ENCODE data around the gene AMBRA1.
A peak's percentile ranks its signal among the peaks of the same experiment; 100 is the strongest.

AMBRA1 gene

GRCh38 chr11:46565232-46565840 is 28.5 kb downstream of the AMBRA1 start:
- DNase-seq (ENCODE audit: low read depth): no peak

- DNase-seq (ENCODE audit: low read depth): no peak
Observed at GRCh38 chr11:46564459-46564858, 29.4 kb downstream of the AMBRA1 start.

GRCh38 chr11:46562527-46562926 is 31.3 kb downstream of the AMBRA1 start:
- DNase-seq (ENCODE audit: low read depth): no peak

GRCh38 chr11:46560300-46560991 is 33.4 kb downstream of the AMBRA1 start:
- DNase-seq (ENCODE audit: low read depth): no peak

GRCh38 chr11:46559815-46560214 is 34.0 kb downstream of the AMBRA1 start:
- no peak for DNase-seq (ENCODE audit: low read depth)

GRCh38 chr11:46557684-46558151 is 36.1 kb downstream of the AMBRA1 start:
- no peak for DNase-seq (ENCODE audit: low read depth)

GRCh38 chr11:46555267-46556054 is 38.4 kb downstream of the AMBRA1 start:
- DNase-seq (ENCODE audit: low read depth): no peak

GRCh38 chr11:46554213-46555147 is 39.3 kb downstream of the AMBRA1 start:
- DNase-seq (ENCODE audit: low read depth): no peak

- DNase-seq (ENCODE audit: low read depth): no peak
Observed at GRCh38 chr11:46553814-46554212, 40.0 kb downstream of the AMBRA1 start.

GRCh38 chr11:46551261-46551660 is 42.6 kb downstream of the AMBRA1 start:
- DNase-seq (ENCODE audit: low read depth): no peak

- DNase-seq (ENCODE audit: low read depth): no peak
Observed at GRCh38 chr11:46547579-46547978, 46.2 kb downstream of the AMBRA1 start.

- DNase-seq (ENCODE audit: low read depth): no peak
Observed at GRCh38 chr11:46543564-46543963, 50.3 kb downstream of the AMBRA1 start.

GRCh38 chr11:46541593-46542371 is 52.0 kb downstream of the AMBRA1 start:
- DNase-seq (ENCODE audit: low read depth): no peak

GRCh38 chr11:46540807-46541206 is 53.0 kb downstream of the AMBRA1 start:
- DNase-seq (ENCODE audit: low read depth): no peak

- DNase-seq (ENCODE audit: low read depth): peak; percentile 17
Observed at GRCh38 chr11:46537537-46538295, 56.1 kb downstream of the AMBRA1 start.

GRCh38 chr11:46537121-46537520 is 56.7 kb downstream of the AMBRA1 start:
- no peak for DNase-seq (ENCODE audit: low read depth)

GRCh38 chr11:46535688-46536087 is 58.1 kb downstream of the AMBRA1 start:
- DNase-seq (ENCODE audit: low read depth): no peak

GRCh38 chr11:46534711-46535110 is 59.1 kb downstream of the AMBRA1 start:
- no peak for DNase-seq (ENCODE audit: low read depth)

- no peak for DNase-seq (ENCODE audit: low read depth)
Observed at GRCh38 chr11:46533396-46534100, 60.3 kb downstream of the AMBRA1 start.

All from stimulated activated CD8-positive, alpha-beta memory T cell treated with anti-CD3 and anti-CD28 coated beads, Interleukin-4, amount 100 ng/mL, for 24 hours (primary cell).